HepG2 (cell line): ENCODE results near the gene FRK. TPM values are rescaled to one million over a fixed set of nuclear protein-coding genes. Genes with fewer than 3 reads are reported as not detected.

Source experiments
- ATAC-seq: fragments of 200-7000 bp; cut with Tn5 transposase; 3 replicates; pipeline ENCODE4 v1.9.1; 2020; ENCODE audit warnings: mild to moderate bottlenecking, moderate library complexity
- BruUV-seq: library from RNA; stranded (reverse); fragments of 400-500 nt; replicated peaks from 2 replicates; lab custom pipeline; 2021; lab: Mats Ljungman, UMichigan
- CTCF ChIA-PET: fragments of 300-600 bp; formaldehyde crosslinking; extraction: SDS; loops from one replicate; lab custom pipeline; 2021; ENCODE audit warnings: low total read pairs, inconsistent platforms, low intra/inter-chr PET ratio; lab: Yijun Ruan, JAX
- POLR2A ChIA-PET: fragments of 350-600 bp; sonication (Branson Sonifier 250); formaldehyde crosslinking; loops from one replicate; lab custom pipeline; 2020; ENCODE audit warnings: antibody characterized with exemption, inconsistent platforms; lab: Yijun Ruan, JAX
- DNase-seq: peaks from one replicate; pipeline ENCODE4 v3.0.0-alpha.2; 2015; ENCODE audit warnings: low spot score
- FAIRE-seq: peaks from 3 replicates; lab custom pipeline; 2011; peaks lifted over from hg19 to GRCh38; lab: Jason Lieb, UNC
- H2AFZ ChIP-seq: one replicate; pipeline ENCODE4 v1.6.1; 2011; ENCODE audit warnings: low read length, inconsistent platforms
- H3K27ac ChIP-seq: fragments of 300-600 bp; 3 replicates; pipeline ENCODE4 v1.8.0; 2011; ENCODE audit warnings: mixed run types, mild to moderate bottlenecking, mixed read lengths, low read length, inconsistent platforms; ENCODE audit not compliant: insufficient read depth; ENCODE audit errors: extremely low read length
- H3K27me3 ChIP-seq, 2 experiments: fragments of 200-600 bp in 1 of 2; 2 replicates in 1 of 2; 3 replicates in 1 of 2; pipeline versions ENCODE4 v1.6.0 to v1.8.0; 2011; ENCODE audit warnings: low read length in 2 of 2, mild to moderate bottlenecking in 2 of 2, moderate library complexity in 2 of 2, inconsistent platforms in 1 of 2; ENCODE audit not compliant: insufficient read depth in 2 of 2, control insufficient read depth in 1 of 2
- H3K36me3 ChIP-seq, 2 experiments: fragments of 200-600 bp in 1 of 2; replicated peaks in 1 of 2; 2 replicates in 1 of 2; 3 replicates in 1 of 2; pipeline versions ENCODE4 v1.5.1 to v1.8.0; 2011; ENCODE audit warnings: low read length in 2 of 2, inconsistent platforms in 1 of 2; ENCODE audit not compliant: insufficient read depth in 2 of 2, control insufficient read depth in 1 of 2
- H3K4me1 ChIP-seq: 2 replicates; pipeline ENCODE4 v1.5.1; 2012; ENCODE audit warnings: low read length, inconsistent platforms; ENCODE audit not compliant: insufficient read depth
- H3K4me2 ChIP-seq: 2 replicates; pipeline ENCODE4 v1.6.0; 2011; ENCODE audit warnings: low read depth, low read length, inconsistent platforms
- H3K4me3 ChIP-seq, 3 experiments: fragments of 200-600 bp in 1 of 3; sonication (generic), shearing (Covaris generic) in 1 of 3; replicated peaks in 1 of 3; 2 replicates each; pipeline ENCODE4 v1.5.1; 2011 to 2016; ENCODE audit warnings: low read length in 3 of 3, inconsistent platforms in 2 of 3, low read depth in 2 of 3, mild to moderate bottlenecking in 2 of 3, control low read depth in 1 of 3, mixed read lengths in 1 of 3; ENCODE audit not compliant: insufficient read depth in 1 of 3
- H3K79me2 ChIP-seq: one replicate; pipeline ENCODE4 v1.6.1; 2011; ENCODE audit warnings: low read length, inconsistent platforms; ENCODE audit not compliant: insufficient read depth
- H3K9ac ChIP-seq: 2 replicates; pipeline ENCODE4 v1.6.0; 2011; ENCODE audit warnings: mild to moderate bottlenecking, low read depth, low read length, inconsistent platforms; ENCODE audit not compliant: insufficient read depth
- H3K9me3 ChIP-seq: 2 replicates; pipeline ENCODE4 v1.5.1; 2012; ENCODE audit warnings: mild to moderate bottlenecking, low read length
- H4K20me1 ChIP-seq: 2 replicates; pipeline ENCODE4 v1.6.0; 2011; ENCODE audit warnings: inconsistent platforms, mild to moderate bottlenecking, low read length, moderate library complexity; ENCODE audit not compliant: insufficient read depth
- KMT2A ChIP-seq: sonication (generic); formaldehyde crosslinking; IDR thresholded peaks from 2 replicates; pipeline ENCODE4 v1.4.0; 2020; ENCODE audit warnings: missing genetic modification reagents
- XBP1 ChIP-seq: sonication (generic); formaldehyde crosslinking; IDR thresholded peaks from 2 replicates; pipeline ENCODE4 v1.5.0; 2020; ENCODE audit warnings: missing genetic modification reagents
- ZSCAN12 ChIP-seq: sonication (generic); formaldehyde crosslinking; IDR thresholded peaks from 2 replicates; pipeline ENCODE4 v1.9.0; 2021; ENCODE audit warnings: mild to moderate bottlenecking, missing genetic modification reagents
- WGBS: methylation state at CpG from one replicate; pipeline ENCODE4 v1.1.6; 2017; ENCODE audit warnings: low lambda C conversion rate; 5-methylcytosine and 5-hydroxymethylcytosine counted together
- in situ Hi-C: cut with HindIII; loops from 2 replicates; pipeline ENCODE4 v1.10.0; 2017; ENCODE audit warnings: low pct_unique_long_range_greater_than_20kb; ENCODE audit not compliant: extremely low pct_ligation_motif_present
- intact Hi-C: fragments of 100-400 bp; cut with micrococcal nuclease; formaldehyde crosslinking; loops from one replicate; pipeline ENCODE4 v1.10.0; 2022; ENCODE audit not compliant: unreplicated experiment
- polyA plus RNA-seq, 8 experiments: library from polyadenylated mRNA; depleted of rRNA in 3 of 8; stranded (reverse) in 7 of 8; unstranded in 1 of 8; fragments of >200 nt; fragmentation: Illumina TruSeq in 4 of 8; extraction: Trizol in 4 of 8; gene quantifications; 2 replicates each; pipeline versions ENCODE4 v1.2.1 to v1.2.3, GENCODE V29; 2011 to 2016; ENCODE audit warnings: low read depth in 4 of 8, missing spikeins in 1 of 8, mixed read lengths in 1 of 8; ENCODE audit not compliant: insufficient read depth in 1 of 8
- total RNA-seq, 5 experiments: library from RNA; depleted of rRNA; stranded (reverse); fragments of >200 nt; fragmentation: Illumina TruSeq; extraction: Trizol; gene quantifications; 2 replicates each; pipeline ENCODE4 v1.2.3, GENCODE V29; 2016; ENCODE audit warnings: low read depth in 1 of 5
- TF ChIP-seq, protein P1 (sequence below): sonication (generic); formaldehyde crosslinking; IDR thresholded peaks from 2 replicates; pipeline ENCODE4 v1.4.0; 2020; ENCODE audit warnings: mild to moderate bottlenecking, missing genetic modification reagents
- TF ChIP-seq, protein P2 (sequence below): conservative IDR thresholded peaks from 2 replicates; pipeline ENCODE4 v1.6.1; 2018; ENCODE audit warnings: missing genetic modification reagents
- TF ChIP-seq, protein P3 (sequence below): sonication (generic); formaldehyde crosslinking; IDR thresholded peaks from 2 replicates; pipeline ENCODE4 v1.5.0; 2020; ENCODE audit warnings: missing genetic modification reagents

FRK gene
- total and polyA plus RNA-seq, 2 of the 13 experiments (the other 11 are each of a cell fraction or from before 2014, with no cell fraction given): 1.3 to 2.9 TPM

DNA sequence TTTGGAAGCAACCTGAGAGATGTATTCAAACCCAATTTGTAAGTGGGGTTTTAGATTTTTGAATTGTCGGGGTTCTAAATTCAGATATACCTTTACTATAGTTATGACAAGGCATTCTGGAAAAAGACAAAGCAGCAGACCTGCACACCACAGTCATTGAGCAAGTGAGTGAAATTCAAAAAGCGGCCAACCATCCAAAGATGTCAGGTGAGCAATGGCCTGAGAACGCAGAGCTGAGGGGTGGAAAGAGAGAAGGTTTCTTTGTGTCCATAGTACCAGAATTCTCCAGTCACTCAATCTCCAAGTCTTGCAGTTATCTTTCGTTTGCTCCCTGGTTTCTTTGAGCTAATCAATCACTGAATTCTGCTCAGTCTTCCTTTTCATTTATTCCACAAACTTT, 1.8 kb upstream of the FRK start:
- Histone ChIP-seq H3K79me2 (peaks cover 25% of the 10 kb centered on the region), H3K9ac (no peak overlapping the region), H3K4me3 (no peak overlapping the region), H3K4me2 (no peak overlapping the region), H2AFZ (no peak overlapping the region), H3K36me3 (no peaks in the 10 kb centered on the region)
- in situ Hi-C loops (no loop called here), intact Hi-C loops (no loop called here)
- ATAC-seq (no peak), FAIRE-seq (no peak)
- BruUV-seq: no TSS peak
- POLR2A ChIA-PET: interaction anchor here (0.8 kb wide), 1 partner anchor 38 kb away, joined by 3 read pairs; the partner anchor contains the start of gene NT5DC1
- no peak for TF ChIP-seq KMT2A
- TF ChIP-seq, all 625 proteins: peak for 0
- Histone ChIP-seq H4K20me1 (peaks cover 1% of the 10 kb centered on the region; the same call in 1 of the 2 replicates), H3K27me3 (no peaks in the 10 kb centered on the region; a peak in 1 of 5 replicates), H3K27ac (no peak overlapping the region), H3K4me1 (peaks cover 20% of the 10 kb centered on the region), H3K9me3 (no peaks in the 10 kb centered on the region)
- WGBS: 90% methylated on average over 4 of the region's 4 CpGs
- DNase-seq: no peak
- CTCF ChIA-PET: no interaction called here

DNA sequence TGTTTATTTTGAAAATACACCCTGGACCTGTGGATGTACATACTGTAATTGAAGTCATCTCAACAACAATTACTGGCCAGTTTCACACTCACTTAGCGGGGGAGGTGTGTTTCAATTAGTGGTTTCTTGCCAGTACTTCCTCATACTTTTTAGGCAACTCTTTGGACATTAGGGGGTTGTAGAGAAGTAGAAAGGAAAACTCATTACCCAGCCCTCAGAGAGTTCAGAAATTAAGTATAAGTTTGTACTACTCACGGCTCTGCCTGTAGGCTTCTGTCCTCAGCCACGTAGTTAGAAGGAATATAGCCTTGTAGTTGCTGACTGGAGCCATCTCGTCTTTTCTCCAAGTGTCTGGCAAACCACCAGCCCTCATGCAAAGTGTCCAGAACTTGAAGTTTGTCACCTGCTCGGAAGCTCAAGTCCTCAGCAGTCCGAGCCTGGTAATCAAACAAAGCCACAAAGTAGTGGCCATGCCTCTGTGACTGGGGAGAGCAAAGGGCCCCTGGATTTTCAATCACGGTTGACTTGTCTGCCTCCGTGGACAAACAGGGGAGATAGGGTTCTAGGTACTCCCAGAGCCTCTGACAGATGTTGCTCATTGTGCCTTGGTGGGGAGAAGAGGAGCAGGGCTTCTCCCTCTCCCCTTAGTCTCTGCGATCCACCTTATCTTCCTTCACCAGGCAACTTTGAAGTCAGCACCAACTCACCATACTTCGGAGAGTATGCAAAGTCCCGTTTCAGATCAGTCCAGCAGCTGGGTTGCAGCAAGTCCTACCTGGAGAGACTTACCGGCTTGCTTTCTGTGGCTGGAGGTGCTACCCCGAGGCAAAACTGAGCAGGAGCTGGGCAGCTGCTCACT, 749 bp downstream of the FRK start:
- CTCF ChIA-PET: interaction anchor here (1.2 kb wide), 1 partner anchor 49 kb away, joined by 3 read pairs; no protein-coding TSS in a partner anchor
- intact Hi-C loops (loop anchor here (1.0 kb wide), 2 partner anchors 37 to 49 kb away; no protein-coding TSS in a partner anchor), in situ Hi-C loops (no loop called here)
- Histone ChIP-seq H2AFZ (peak overlapping the region; percentile 97), H3K36me3 (no peaks in the 10 kb centered on the region), H3K9ac (peak overlapping the region; percentile 85), H3K9me3 (no peaks in the 10 kb centered on the region), H3K79me2 (peaks cover 51% of the 10 kb centered on the region), H3K27me3 (no peaks in the 10 kb centered on the region; a peak in 1 of 5 replicates), H3K4me3 (peak overlapping the region; percentile 74 to 90 (median 88)), H3K4me1 (peaks cover 44% of the 10 kb centered on the region), H3K4me2 (peak overlapping the region; percentile 87), H4K20me1 (peaks cover 5% of the 10 kb centered on the region; the same call in 1 of the 2 replicates), H3K27ac (peak overlapping the region; percentile 87)
- TSS peak; percentile 77 for BruUV-seq
- DNase-seq (peak; percentile 42), ATAC-seq (peak; percentile 74), FAIRE-seq (no peak)
- POLR2A ChIA-PET: interaction anchor here (0.6 to 2.7 kb wide), 15 partner anchors 8 to 220 kb away, joined by 3 to 51 read pairs (median 6); partner anchors contain the start of genes NT5DC1 and TSPYL1
- 3% methylated on average over 12 of the region's 13 CpGs for WGBS
- TF ChIP-seq XBP1 (CRISPR knock-in tag) (no peak), KMT2A (0 out of 2 replicates have a peak, but pooled peaks have one; percentile 20), ZSCAN12 (CRISPR knock-in tag) (no peak)
- TF ChIP-seq, protein P1, sequence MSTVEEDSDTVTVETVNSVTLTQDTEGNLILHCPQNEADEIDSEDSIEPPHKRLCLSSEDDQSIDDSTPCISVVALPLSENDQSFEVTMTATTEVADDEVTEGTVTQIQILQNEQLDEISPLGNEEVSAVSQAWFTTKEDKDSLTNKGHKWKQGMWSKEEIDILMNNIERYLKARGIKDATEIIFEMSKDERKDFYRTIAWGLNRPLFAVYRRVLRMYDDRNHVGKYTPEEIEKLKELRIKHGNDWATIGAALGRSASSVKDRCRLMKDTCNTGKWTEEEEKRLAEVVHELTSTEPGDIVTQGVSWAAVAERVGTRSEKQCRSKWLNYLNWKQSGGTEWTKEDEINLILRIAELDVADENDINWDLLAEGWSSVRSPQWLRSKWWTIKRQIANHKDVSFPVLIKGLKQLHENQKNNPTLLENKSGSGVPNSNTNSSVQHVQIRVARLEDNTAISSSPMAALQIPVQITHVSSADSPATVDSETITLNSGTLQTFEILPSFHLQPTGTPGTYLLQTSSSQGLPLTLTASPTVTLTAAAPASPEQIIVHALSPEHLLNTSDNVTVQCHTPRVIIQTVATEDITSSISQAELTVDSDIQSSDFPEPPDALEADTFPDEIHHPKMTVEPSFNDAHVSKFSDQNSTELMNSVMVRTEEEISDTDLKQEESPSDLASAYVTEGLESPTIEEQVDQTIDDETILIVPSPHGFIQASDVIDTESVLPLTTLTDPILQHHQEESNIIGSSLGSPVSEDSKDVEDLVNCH (CRISPR knock-in tag): no peak
- TF ChIP-seq, protein P2, sequence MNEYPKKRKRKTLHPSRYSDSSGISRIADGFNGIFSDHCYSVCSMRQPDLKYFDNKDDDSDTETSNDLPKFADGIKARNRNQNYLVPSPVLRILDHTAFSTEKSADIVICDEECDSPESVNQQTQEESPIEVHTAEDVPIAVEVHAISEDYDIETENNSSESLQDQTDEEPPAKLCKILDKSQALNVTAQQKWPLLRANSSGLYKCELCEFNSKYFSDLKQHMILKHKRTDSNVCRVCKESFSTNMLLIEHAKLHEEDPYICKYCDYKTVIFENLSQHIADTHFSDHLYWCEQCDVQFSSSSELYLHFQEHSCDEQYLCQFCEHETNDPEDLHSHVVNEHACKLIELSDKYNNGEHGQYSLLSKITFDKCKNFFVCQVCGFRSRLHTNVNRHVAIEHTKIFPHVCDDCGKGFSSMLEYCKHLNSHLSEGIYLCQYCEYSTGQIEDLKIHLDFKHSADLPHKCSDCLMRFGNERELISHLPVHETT (CRISPR knock-in tag): no peak
- TF ChIP-seq, protein P3, sequence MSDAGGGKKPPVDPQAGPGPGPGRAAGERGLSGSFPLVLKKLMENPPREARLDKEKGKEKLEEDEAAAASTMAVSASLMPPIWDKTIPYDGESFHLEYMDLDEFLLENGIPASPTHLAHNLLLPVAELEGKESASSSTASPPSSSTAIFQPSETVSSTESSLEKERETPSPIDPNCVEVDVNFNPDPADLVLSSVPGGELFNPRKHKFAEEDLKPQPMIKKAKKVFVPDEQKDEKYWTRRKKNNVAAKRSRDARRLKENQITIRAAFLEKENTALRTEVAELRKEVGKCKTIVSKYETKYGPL (CRISPR knock-in tag): no peak
